GM19463 (cell line): ENCODE measurements around the gene KCNJ5.

Source experiments
- ATAC-seq: cut with Tn5 transposase; IDR thresholded peaks from one replicate; pipeline ENCODE4 v1.9.1; 2021; ENCODE audit warnings: mild to moderate bottlenecking, moderate library complexity; ENCODE audit not compliant: unreplicated experiment

Gene KCNJ5

DNA sequence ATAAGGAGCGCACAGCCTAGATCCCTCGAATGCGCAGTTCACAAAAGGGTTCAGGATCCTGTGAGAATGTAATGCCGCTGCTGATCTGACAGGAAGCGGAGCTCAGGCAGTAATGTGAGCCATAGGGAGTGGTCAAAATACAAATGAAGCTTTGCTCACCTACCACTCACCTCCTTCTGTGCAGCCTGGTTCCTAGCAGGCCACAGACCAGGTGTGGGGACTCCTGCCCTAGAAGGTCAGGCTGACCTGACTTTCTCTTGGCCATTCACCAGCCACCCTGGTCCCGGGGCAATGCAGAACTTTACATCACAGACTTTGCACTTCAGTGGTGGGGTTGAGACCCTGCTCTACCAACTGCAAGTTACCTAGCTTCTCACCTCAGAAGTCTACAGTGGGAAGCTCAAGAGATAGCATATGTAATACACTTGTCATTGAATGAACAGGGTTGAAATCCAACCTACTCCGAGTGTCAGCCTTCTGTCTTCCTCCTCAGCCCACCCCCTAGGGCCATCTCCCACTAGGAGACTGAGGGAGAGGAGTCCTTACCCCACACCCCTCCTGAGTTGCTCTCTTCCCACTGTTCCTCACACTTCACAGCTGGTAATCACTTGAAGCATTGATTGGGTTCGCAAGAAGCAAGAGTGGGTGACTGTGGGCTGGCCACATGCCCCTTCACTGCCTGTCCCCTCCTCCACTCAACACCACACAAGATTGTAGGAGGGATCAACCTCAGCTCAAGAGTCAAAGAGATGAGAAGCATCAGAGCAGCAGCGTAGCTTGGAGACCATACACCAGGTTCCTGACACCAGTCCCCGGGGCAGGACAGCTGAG, 22.1 kb upstream of the KCNJ5 start:
- no peak for ATAC-seq

DNA sequence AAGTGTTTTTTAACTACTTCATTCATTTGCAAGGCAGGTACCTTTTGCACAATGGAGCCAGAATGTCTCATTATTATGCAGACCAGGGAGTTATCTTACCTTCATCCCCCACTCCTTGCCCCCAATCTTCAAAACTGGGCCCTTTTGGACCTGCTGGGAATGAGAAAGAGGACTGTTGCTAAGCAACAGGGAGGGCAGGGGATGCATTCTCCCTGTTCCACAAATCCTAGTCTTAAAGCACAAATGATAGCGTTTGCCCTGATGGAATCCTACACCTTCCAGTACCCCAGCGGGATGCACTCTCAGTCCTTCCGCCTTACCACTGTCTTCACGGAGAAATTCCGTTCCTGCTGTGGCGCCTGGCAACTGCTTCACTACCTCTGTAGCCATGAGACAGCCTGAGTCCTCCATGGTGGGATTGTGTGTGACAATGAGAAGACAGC, 20.0 kb upstream of the KCNJ5 start:
- ATAC-seq: no peak

DNA sequence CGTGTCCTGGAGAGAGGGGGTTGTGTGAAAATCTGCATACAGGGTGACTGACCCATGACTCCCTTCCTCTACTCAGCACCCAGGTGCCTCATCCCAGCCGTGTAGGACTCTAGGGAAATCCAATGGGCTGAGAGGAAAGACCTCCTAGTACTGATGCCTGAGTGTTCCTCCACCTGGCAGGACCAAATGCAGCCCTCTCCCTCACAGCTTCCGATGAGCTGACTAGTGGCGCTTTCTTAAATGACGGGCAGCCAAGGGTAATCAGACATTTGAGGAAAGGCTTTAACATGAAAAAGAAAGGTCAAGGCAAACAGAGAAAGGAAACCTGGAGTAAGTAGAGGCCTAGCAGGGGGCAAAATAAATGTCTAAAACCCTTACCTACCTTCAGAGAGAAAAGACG, 19.1 kb upstream of the KCNJ5 start:
- ATAC-seq: no peak

DNA sequence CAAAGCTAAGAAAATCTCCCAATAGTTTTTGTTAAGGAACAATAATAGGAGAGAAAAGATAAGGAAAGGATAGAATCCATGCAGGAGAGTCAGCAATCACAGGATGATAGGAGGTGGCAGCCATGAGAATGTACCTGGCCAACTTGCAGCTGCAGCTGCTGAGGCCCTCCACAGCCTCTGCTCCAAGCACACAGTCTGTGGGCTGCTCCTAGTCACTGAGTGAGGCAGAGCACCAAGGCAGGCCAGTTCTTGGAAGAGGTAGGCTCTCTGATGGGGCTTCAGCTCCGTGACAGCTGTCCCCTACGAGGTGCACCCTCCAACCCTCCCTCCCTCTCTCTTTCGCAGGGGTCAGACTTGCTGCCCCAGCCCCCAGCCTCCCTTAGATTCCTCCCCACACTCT, 18.6 kb upstream of the KCNJ5 start:
- no peak for ATAC-seq

DNA sequence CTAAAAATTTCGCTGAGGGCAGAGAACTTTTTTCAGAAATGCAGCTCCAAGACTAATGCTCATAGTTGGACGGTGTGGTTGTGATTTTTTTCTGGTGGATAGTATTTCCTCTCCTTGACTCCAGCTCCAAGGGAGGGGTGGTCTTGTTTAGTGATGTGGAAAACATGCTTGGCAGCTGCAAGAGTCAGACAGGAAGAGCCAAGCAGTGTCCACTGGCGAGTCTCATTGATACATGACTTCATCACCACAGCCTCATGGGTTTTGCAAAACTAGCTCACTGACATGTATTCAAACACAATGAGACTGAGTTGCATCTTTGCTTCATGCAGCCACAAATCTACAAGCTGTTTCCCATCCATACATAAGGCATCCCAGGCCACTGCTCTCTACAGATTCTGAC, 16.7 kb upstream of the KCNJ5 start:
- no peak for ATAC-seq

DNA sequence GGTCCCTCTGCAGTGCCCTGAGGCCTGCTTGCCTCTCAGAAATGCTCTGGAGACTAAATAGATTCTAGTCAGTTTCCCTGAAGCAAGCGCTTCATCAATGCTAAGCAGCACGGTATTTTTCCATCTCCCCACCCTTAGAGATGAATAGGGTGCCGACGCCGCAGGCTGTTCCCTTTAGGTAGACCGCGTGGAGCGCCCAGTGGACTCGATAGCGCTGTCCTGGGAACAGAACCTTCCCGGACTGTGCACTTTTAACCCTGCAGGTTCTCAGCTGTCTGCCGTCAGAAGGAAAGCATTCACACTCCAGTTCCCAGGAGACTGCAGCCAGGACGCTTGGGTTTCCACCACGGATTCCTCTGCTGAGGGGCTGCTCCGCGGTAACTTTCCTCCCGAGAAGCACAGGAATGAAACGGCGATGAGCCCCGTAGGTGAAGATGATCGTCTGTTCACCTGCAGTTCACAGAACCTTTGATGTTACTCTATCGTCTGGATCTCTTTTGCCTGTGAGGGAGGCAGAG, 15.0 kb upstream of the KCNJ5 start:
- no peak for ATAC-seq

DNA sequence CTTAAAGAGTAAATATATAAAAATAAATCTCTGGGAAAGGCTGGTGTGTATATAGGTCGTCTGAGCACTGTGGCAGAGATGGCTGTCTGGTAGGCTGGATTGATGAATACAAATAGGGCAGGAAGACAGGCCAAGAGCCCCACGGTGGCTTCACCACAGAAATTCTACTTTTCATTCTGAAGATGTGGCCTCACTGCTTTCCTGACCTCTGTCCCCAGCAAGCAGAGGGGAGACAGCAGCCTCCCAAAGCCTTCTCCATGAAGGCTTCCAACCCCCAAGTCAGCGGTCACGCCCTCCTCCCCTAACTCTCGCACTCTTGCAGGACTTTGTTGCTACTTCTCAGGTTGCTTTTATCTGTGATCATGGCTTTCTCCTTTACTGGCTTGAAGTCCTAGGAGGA, 13.4 kb upstream of the KCNJ5 start:
- no peak for ATAC-seq

DNA sequence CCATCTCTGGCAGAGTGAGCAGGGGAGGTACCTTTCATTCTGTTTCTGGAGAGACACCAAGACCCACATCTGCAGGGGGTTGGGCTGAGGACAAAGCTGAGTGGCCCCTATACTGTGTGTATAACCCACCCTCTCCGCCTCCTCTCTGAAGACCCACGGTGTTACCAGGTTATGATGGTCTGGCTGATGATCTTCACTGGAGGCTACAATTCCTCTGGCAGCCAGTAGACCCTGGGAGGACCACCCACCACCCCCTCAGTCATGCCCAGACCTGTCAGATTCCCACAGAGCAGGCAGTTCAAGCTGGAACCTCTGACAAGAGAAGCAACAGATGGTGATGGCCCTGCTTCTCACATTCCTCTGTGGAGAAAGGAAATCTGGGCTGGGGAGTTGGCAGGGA, 12.7 kb upstream of the KCNJ5 start:
- ATAC-seq: no peak

DNA sequence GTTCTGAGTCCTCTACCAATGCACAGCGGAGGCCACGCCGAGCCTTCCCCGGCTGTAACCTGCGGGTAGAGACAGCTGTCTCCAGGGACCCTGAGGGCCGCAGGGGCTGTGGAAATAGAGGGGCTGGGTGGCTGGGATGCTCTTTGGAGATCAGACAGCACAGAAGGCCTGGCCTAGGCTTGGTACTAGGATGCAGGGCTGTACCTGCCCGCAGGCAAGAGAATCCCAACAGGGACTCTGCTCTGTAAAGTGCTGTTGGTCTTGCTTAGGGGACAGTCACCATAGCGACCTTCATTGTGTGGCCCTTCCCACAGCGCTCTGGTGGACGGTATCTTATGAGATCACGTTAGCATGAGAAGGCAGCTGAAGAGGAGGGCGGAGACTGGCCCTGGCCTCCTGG, 11.3 kb upstream of the KCNJ5 start:
- no peak for ATAC-seq

DNA sequence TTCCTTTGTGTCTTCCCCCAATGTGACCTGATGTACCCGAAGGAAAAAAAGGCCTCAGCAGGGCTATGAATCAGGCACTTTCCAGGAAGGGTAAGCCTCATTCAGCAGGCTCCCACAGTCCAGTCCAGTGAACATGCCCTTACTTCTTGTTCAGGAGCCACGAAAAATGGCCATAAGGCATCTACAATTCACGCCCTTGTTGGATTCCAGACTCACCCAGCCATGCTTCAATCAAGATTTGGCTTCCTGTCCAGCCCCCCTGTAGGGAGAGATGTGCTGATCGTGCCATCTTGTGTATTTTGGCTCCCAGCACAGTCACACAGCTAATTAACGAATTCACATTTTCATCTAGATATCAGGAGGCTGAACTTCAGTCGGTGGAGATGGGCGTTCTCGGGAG, 9.9 kb upstream of the KCNJ5 start:
- no peak for ATAC-seq

DNA sequence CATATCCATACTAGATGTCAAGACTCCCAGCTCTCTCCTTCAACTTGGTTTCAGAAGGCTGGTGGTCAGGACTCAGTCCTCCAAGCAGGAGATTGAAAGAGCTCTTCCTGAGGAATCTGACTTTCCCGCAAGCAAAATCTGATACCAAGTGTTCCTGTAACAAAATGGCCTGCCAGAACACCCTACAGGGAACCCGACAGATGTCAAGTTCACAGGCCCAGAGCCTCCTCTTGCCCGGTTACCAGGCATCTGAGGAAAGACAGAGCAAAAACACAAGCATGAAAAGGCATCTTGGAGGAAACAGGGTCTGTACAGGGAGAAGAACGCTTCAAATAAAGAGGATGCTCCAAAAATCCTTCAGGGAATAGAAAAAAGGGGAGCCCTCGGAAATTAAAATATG, 8.7 kb upstream of the KCNJ5 start:
- no peak for ATAC-seq

DNA sequence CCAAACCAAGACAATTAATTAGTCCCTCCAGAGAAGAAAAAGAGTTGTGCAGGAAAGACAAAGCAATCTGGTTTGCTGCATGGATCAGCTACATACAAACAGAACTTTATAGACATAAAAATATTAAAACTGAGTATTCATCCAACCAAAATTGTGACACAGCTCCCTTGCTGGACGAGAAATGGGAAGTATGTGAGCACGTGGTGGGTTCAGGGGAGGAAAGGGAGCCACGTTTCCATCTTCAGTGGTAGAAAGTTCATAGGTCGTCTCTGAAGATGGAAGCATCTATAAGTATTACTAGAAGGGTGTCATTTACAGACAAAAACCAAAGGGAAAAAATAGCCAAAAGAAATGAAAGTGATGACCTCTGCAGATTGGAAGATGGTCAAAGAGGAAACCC, 7.1 kb upstream of the KCNJ5 start:
- no peak for ATAC-seq

DNA sequence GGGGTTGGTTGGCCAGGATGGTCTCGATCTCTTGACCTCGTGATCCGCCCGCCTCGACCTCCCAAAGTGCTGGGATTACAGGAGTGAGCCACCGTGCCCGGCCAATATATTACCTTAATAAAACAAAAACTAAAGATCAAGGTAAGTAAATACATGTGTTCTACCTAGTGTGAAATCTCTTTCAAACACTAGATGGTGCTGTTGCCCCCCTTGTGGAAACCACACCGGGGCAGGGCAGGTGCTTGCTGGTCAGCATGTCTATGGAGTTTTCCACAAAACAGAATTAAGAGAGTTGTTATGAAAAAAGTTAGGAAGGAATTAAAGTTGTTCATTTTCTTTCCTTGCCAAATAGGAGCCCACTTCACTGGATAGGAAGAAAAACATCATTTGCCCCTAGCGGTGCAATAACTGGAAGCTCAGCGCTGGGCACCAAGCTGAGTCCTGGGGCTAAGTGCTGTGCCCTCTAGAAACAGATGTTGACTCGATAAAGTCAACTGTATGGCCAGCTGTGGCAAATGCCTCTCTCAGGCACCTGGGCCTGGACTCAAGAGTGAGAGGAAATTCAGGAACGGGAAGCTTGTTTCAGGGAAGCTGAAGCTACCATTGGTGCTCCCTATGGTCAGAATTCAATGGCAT, 6.3 kb upstream of the KCNJ5 start:
- ATAC-seq: peak; percentile 86

DNA sequence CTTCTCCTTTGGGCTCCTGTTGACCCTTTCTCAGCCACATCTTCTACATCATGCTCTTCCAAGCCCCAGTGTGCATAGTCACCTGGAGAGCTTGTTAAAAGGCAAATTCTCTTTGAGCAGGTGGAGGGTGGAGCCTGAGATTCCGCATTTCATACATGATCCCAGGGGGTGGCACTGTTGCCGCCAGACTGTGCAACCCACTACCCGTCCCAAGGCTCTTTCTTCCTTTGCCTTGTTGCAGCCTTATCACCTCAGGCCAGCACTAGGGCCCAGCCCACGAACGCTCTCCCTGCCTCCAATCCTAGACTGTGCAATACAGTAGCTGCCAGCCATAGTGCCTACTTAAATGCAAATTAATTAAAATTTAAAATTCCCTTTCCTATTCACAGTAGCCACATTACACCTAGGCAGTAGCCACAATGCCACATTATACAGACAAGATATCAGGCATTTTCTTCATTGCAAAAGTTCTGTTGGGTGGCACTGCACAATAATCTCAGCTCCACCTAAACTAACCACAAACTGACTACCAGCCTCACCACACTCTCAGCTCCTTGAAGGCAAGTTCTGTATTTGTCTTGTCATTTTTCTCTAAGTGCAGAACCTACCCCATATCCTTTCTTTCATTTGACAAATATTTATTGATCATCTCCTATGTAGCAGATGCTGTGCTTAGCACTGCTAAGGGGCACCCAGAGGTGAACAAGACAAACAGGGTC, 4.6 kb upstream of the KCNJ5 start:
- no peak for ATAC-seq

DNA sequence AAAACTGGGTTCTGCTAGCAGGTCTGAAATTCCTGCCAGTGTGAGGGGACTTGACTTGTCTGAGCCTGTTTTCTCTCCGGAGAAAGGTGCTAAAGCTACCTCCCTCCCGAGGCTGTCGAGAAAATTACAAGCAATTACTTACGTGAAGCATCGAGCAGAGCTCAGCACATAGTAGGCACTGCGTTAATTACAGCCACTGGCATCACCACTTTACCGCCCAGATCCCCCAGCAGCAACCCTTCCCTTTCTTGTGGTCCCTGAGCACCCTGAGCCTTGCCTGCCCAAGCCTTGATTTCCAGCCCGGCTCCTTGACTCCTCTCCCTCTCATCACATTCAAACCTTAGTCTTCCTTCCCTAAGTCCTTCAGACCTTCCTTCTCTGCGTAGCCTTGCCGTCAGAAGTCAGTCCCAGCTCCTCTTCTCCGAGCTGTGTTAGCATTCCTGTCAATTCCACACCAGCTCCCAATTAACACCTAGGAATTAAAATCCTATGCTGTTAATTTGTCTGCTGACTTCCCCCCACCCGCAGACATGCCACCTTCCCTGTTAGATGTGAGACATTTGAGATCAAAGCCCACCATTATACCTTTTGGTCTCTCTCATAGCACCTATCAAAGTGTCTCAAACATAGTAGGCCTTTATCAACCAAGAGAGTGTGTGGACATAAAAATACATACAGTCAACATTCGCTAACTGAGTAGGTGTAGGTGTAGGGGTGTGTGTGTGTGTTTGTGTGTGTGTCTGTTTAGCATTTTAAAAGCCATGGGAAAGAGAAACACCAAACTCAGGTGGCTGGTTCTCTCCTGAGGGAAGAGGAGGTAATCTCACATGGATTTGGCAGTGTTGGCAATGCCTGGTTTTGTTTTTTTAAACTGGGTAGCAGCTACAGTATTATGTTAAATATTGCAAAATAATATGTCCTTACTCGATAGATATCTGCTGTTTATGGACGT, 2.8 kb upstream of the KCNJ5 start:
- no peak for ATAC-seq

DNA sequence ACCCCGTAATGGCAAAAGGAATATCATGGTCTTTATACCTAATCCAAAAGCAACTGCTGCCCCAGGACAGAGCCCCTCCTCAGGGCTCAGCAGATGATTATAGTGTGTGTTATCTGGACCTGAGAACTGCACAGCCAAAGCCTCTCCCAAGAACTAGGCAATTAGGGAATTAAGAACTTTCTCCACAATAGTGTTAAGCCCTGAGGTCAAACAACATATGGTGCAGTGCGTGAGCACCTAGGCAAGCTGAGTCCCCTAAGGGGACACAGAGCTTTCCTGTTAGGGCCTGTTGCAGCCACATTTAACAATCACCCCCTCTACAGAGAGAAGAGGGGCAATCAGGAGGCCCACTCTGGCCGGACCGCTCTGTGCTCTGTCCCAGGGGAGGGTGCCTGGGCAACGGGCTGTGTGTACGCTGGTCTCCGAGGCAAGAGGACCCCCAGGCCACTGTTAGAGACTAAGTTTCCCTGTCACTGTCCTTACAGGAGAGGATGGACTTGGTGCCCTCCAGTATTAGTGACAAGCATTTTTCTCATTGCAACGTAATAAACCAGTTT, 1.4 kb upstream of the KCNJ5 start:
- no peak for ATAC-seq

DNA sequence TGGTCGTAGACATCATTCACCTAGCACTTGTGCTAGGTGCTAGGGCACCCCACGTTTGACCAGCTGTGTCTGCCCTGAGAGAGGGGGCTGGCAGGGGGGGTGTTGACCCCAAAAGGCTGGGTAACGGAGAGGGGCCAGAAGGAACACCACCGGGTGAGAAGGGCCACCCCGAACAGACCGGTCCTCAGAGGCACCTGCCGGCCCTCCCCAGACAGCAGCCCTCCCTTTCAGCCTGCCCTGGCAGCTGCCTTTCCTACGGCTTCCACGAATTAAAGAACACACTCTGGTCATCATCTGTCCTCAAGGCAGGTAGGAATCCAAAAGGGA, 977 bp upstream of the KCNJ5 start:
- ATAC-seq: no peak

DNA sequence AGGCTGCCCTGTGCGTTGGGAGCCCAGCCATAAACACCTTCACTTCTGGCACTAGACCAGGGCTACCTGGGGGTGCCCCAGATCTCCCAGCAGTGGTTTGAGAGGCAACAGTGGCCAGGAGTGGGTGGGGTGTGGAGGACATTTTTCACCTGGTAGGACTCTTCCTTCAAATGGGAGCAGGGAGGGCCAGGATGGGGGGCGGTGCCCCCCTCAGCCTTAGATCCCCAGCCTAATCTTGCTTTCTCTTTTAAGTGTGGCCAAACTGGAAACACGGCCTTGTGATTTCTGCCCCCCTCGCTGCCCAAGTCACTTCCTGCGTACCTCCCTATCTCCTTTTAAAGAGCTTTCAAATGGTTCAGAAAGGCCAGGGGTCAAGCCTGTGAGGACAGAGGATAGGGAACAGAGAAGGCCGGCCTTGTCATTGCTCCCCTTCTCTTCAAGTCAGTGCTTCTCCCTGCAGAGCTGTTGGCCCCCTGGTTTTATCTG, 800 bp downstream of the KCNJ5 start:
- no peak for ATAC-seq

DNA sequence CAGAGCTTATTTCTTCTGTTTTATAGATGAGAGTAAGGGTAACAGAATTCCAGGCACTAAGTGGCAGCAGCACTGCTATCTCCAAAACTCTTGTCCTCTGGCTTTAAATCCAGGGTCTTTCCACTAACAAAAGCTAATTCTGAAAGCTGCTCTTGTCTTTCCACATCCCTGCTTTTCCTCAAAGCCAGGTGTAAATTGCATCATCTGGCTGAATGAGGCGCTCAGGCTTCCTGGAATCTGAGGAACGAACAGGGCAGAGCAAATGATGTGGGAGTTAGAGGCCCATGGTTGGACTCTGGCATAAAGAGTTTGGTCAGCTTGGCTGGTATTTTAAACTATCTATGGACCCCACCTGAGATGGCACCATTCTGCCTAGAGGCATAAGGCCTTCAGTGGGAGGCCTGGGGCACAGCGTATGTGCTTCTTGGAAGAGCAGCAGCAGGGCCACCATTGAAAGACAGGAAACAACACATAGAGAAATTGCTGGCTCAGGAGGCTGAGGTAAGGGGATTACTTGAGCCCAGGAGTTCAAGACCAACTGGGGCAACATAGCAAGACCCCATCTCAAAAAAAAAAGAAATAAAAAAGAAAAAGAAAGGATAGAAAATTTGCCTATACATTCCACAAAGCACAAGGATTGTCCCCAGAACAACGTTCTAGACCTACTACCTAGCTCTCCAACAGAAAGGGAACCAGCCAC, 1.9 kb downstream of the KCNJ5 start:
- ATAC-seq: no peak
